PC-9 (cell line): Measurements from ENCODE around the gene PSMB7. TPM values are rescaled to one million over a fixed set of nuclear protein-coding genes. Genes with fewer than 3 reads are reported as not detected.

Experiments
- Bru-seq: library from RNA; stranded (reverse); fragments of 400-500 nt; gene quantifications from one replicate; lab custom pipeline; 2021; lab: Mats Ljungman, UMichigan
- BruChase-seq, 2 experiments: library from RNA; stranded (reverse); fragments of 400-500 nt; gene quantifications; one replicate each; lab custom pipeline; 2021; lab: Mats Ljungman, UMichigan
- BruUV-seq: library from RNA; stranded (reverse); fragments of 400-500 nt; replicated peaks from 2 replicates; lab custom pipeline; 2021; lab: Mats Ljungman, UMichigan
- CTCF ChIA-PET: fragments of 300-600 bp; sonication (Branson Sonifier 250); formaldehyde crosslinking; loops from one replicate; lab custom pipeline; 2022; ENCODE audit warnings: antibody characterized with exemption; lab: Charles Lee
- POLR2A ChIA-PET: fragments of 300-600 bp; sonication (Branson Sonifier 250); formaldehyde crosslinking; loops from one replicate; lab custom pipeline; 2022; ENCODE audit warnings: antibody characterized with exemption; ENCODE audit not compliant: unreplicated experiment; lab: Charles Lee
- DNase-seq, 2 experiments: peaks; one replicate each; pipeline versions ENCODE4 v3.0.0 to v3.0.0-alpha.2; 2015 to 2022; ENCODE audit warnings: mixed read lengths in 1 of 2
- H2AFZ ChIP-seq: fragments of 200-600 bp; sonication (generic); 2 replicates; pipeline ENCODE4 v1.8.1; 2017; ENCODE audit warnings: antibody characterized with exemption
- H3F3A ChIP-seq: fragments of 200-600 bp; sonication (generic); 2 replicates; pipeline ENCODE4 v1.8.1; 2017; ENCODE audit warnings: antibody characterized with exemption, mild to moderate bottlenecking, low read depth; ENCODE audit not compliant: insufficient read depth
- H3K27ac ChIP-seq: fragments of 200-600 bp; sonication (generic); 2 replicates; pipeline ENCODE4 v1.6.1; 2016; ENCODE audit warnings: mixed run types
- H3K27me3 ChIP-seq: fragments of 200-600 bp; sonication (generic); 2 replicates; pipeline ENCODE4 v1.6.1; 2016; ENCODE audit warnings: low read depth, mixed run types; ENCODE audit not compliant: insufficient read depth
- H3K36me3 ChIP-seq: fragments of 200-600 bp; sonication (generic); 2 replicates; pipeline ENCODE4 v1.6.1; 2016; ENCODE audit warnings: low read depth, mixed run types
- H3K4me1 ChIP-seq: fragments of 200-600 bp; sonication (generic); replicated peaks from 2 replicates; pipeline ENCODE4 v1.6.1; 2016; ENCODE audit warnings: mixed run types; ENCODE audit not compliant: insufficient read depth
- H3K4me2 ChIP-seq: fragments of 200-600 bp; sonication (generic); 2 replicates; pipeline ENCODE4 v1.6.1; 2017; ENCODE audit warnings: mixed run types
- H3K4me3 ChIP-seq: fragments of 200-600 bp; sonication (generic); 2 replicates; pipeline ENCODE4 v1.6.1; 2016; ENCODE audit warnings: mixed run types
- H3K79me2 ChIP-seq: fragments of 200-600 bp; sonication (generic); 2 replicates; pipeline ENCODE4 v1.6.1; 2017; ENCODE audit warnings: low read depth, mixed run types
- H3K9me2 ChIP-seq: fragments of 200-600 bp; sonication (generic); 2 replicates; pipeline ENCODE4 v1.8.1; 2017; ENCODE audit warnings: mild to moderate bottlenecking; ENCODE audit not compliant: insufficient read depth
- H3K9me3 ChIP-seq: fragments of 200-600 bp; sonication (generic); 2 replicates; pipeline ENCODE4 v1.8.1; 2016; ENCODE audit warnings: low read depth; ENCODE audit not compliant: insufficient read depth
- H4K20me1 ChIP-seq: fragments of 200-600 bp; sonication (generic); 2 replicates; pipeline ENCODE4 v1.8.1; 2017; ENCODE audit not compliant: insufficient read depth
- CTCF ChIP-seq: fragments of 200-600 bp; sonication (generic); conservative IDR thresholded peaks from 2 replicates; pipeline ENCODE4 v1.6.1; 2017; ENCODE audit warnings: mixed run types, antibody characterized with exemption, mild to moderate bottlenecking, moderate library complexity
- EZH2 ChIP-seq: fragments of 200-600 bp; sonication (generic); IDR thresholded peaks from 2 replicates; pipeline ENCODE4 v1.8.0; 2017; ENCODE audit warnings: antibody characterized with exemption, low read depth
- intact Hi-C: fragments of 100-400 bp; cut with micrococcal nuclease; formaldehyde crosslinking; loops from one replicate; pipeline ENCODE4 v1.10.0; 2022; ENCODE audit not compliant: unreplicated experiment
- long read RNA-seq: library from polyadenylated mRNA; stranded (forward); transcript quantifications from one replicate; pipeline ENCODE4 v2.0.0, GENCODE V29; 2022
- total RNA-seq: library from RNA; stranded (reverse); gene quantifications from 2 replicates; pipeline ENCODE4 v1.2.3, GENCODE V29; 2021

The PSMB7 gene
- 328 and 359 TPM in 2 replicates for total RNA-seq
- Bru-seq, nascent RNA = percentile 97 among the genes with signal in this experiment
- percentile 87 among the genes with signal in this experiment for BruChase-seq, experiment 1, labeled RNA remaining after a 2-hour chase
- BruChase-seq, experiment 2, labeled RNA remaining after a 6-hour chase = percentile 87 among the genes with signal in this experiment
- long read RNA-seq, transcript PSMB7-201 (8 exons, 980 nt) = major isoform, 623 of 666 reads
- long read RNA-seq, partial matches to known transcripts = 19 of 666 reads
- long read RNA-seq, other reads (novel, unspliced or antisense) = 24 of 666 reads

- CTCF ChIA-PET = interaction anchor here (0.6 kb wide), 1 partner anchor 121 kb away, joined by 3 read pairs; no protein-coding TSS in a partner anchor
Observed at GRCh38 chr9:124415102-124415851, at the start of gene PSMB7. Gene PSMB7, minus strand, starts transcription at chr9:124415442. Its CDS starts 17 bp downstream, at chr9:124415425.

GRCh38 chr9:124462739-124463138 lies 47.5 kb upstream of the PSMB7 start:
- ChIA-PET POLR2A (interaction anchor here (0.7 kb wide), 1 partner anchor 9 kb away, joined by 3 read pairs; no protein-coding TSS in a partner anchor), CTCF (no interaction called here)

More at GRCh38 chr9:124415102-124415851, at the start of gene PSMB7:
- Histone ChIP-seq H2AFZ (peak within 1 kb of the TSS; percentile 76), H3F3A (peaks cover 25% of the 10 kb centered on the region), H3K9me2 (no peaks in the 10 kb centered on the region), H3K9me3 (no peaks in the 10 kb centered on the region; the same call in 1 of the 2 replicates), H3K4me3 (peak within 1 kb of the TSS; percentile 90), H3K36me3 (peaks cover 37% of the 10 kb centered on the region), H3K4me2 (peak within 1 kb of the TSS; percentile 96), H3K4me1 (peaks cover 35% of the 10 kb centered on the region), H3K27me3 (no peaks in the 10 kb centered on the region), H4K20me1 (peaks cover 5% of the 10 kb centered on the region; the same call in 1 of the 2 replicates), H3K79me2 (peaks cover 38% of the 10 kb centered on the region), H3K27ac (peak within 1 kb of the TSS; percentile 71)
- no TSS peak for BruUV-seq
- intact Hi-C loops = loop anchor here (1.0 to 5.0 kb wide), 3 partner anchors 67 to 357 kb away; partner anchors contain the start of gene NR6A1
- TF ChIP-seq CTCF (peak; percentile 87), EZH2 (no peak)
- peak; percentile 91 to 96 for DNase-seq
- POLR2A ChIA-PET = no interaction called here

GRCh38 chr9:124458441-124458840 lies 43.2 kb upstream of the PSMB7 start:
- no peak for DNase-seq
- CTCF ChIA-PET = no interaction called here
- Histone ChIP-seq H3F3A (peaks cover 5% of the 10 kb centered on the region; the same call in 1 of the 2 replicates), H4K20me1 (no peaks in the 10 kb centered on the region), H2AFZ (no peak overlapping the region), H3K9me2 (no peaks in the 10 kb centered on the region), H3K4me2 (no peak overlapping the region), H3K4me1 (no peaks in the 10 kb centered on the region), H3K79me2 (no peaks in the 10 kb centered on the region), H3K27me3 (no peaks in the 10 kb centered on the region), H3K9me3 (no peaks in the 10 kb centered on the region), H3K36me3 (no peaks in the 10 kb centered on the region), H3K27ac (no peak overlapping the region), H3K4me3 (no peak overlapping the region)
- POLR2A ChIA-PET = no interaction called here
- BruUV-seq = no TSS peak
- intact Hi-C loops = no loop called here
- TF ChIP-seq EZH2 = no peak
- TF ChIP-seq CTCF = no peak

More at GRCh38 chr9:124462739-124463138, 47.5 kb upstream of the PSMB7 start:
- Histone ChIP-seq H4K20me1 (no peaks in the 10 kb centered on the region), H3K4me2 (no peak overlapping the region), H3K36me3 (no peaks in the 10 kb centered on the region), H3K4me3 (no peak overlapping the region), H3K9me3 (no peaks in the 10 kb centered on the region), H3K79me2 (no peaks in the 10 kb centered on the region), H3K27ac (no peak overlapping the region), H2AFZ (no peak overlapping the region), H3K4me1 (no peaks in the 10 kb centered on the region), H3K27me3 (no peaks in the 10 kb centered on the region), H3K9me2 (no peaks in the 10 kb centered on the region), H3F3A (no peaks in the 10 kb centered on the region)
- no peak for DNase-seq
- TF ChIP-seq EZH2 = no peak
- no TSS peak for BruUV-seq
- intact Hi-C loops = no loop called here
